HepG2 (cell line): ENCODE results near the gene SSTR5. TPM values are rescaled to one million over a fixed set of nuclear protein-coding genes. Genes with fewer than 3 reads are reported as not detected.

Experiments
- CBFB ChIP-seq: sonication (generic); formaldehyde crosslinking; IDR thresholded peaks from 2 replicates; pipeline ENCODE4 v1.4.0; 2020; ENCODE audit warnings: missing genetic modification reagents
- CENPT ChIP-seq: sonication (generic); formaldehyde crosslinking; IDR thresholded peaks from 2 replicates; pipeline ENCODE4 v1.8.0; 2022; ENCODE audit warnings: low read depth, mild to moderate bottlenecking, moderate library complexity, missing genetic modification reagents
- FOXP1 ChIP-seq, 2 experiments: fragments of 450-650 bp in 1 of 2; IDR thresholded peaks; 2 replicates each; pipeline ENCODE4 v1.6.1; 2017 to 2018; ENCODE audit warnings: antibody characterized with exemption in 1 of 2
- MIXL1 ChIP-seq: IDR thresholded peaks from 2 replicates; pipeline ENCODE4 v1.6.1; 2016
- MXD1 ChIP-seq: sonication (generic); formaldehyde crosslinking; IDR thresholded peaks from 2 replicates; pipeline ENCODE4 v1.4.0; 2020; ENCODE audit warnings: mild to moderate bottlenecking, missing genetic modification reagents
- NR2F6 ChIP-seq, 2 experiments: IDR thresholded peaks; 2 replicates each; pipeline ENCODE4 v1.6.1; 2016; ENCODE audit warnings: antibody characterized with exemption in 1 of 2, mild to moderate bottlenecking in 1 of 2
- PRPF4 ChIP-seq: fragments of 200-400 bp; formaldehyde crosslinking; IDR thresholded peaks from 2 replicates; pipeline ENCODE4 v1.6.1; 2016; ENCODE audit warnings: low read length, low read depth; ENCODE audit not compliant: poor library complexity, severe bottlenecking
- PTBP1 ChIP-seq: fragments of 200-400 bp; formaldehyde crosslinking; IDR thresholded peaks from 2 replicates; pipeline ENCODE4 v1.6.1; 2018; ENCODE audit warnings: low read length, low read depth; ENCODE audit not compliant: poor library complexity, severe bottlenecking
- RARA ChIP-seq: IDR thresholded peaks from 2 replicates; pipeline ENCODE4 v1.6.1; 2016; ENCODE audit warnings: missing genetic modification reagents, missing compliant biosample characterization
- SIN3A ChIP-seq: IDR thresholded peaks from 2 replicates; pipeline ENCODE4 v1.6.1; 2011; ENCODE audit warnings: low read depth, mild to moderate bottlenecking, control low read depth, low read length, borderline replicate concordance
- THAP7 ChIP-seq: sonication (generic); formaldehyde crosslinking; IDR thresholded peaks from 2 replicates; pipeline ENCODE4 v1.8.1; 2023; ENCODE audit warnings: mild to moderate bottlenecking, missing genetic modification reagents
- ZBTB2 ChIP-seq: sonication (generic); formaldehyde crosslinking; IDR thresholded peaks from 2 replicates; pipeline ENCODE4 v1.8.0; 2022; ENCODE audit warnings: low read depth, missing genetic modification reagents
- ZBTB21 ChIP-seq: sonication (generic); formaldehyde crosslinking; IDR thresholded peaks from 2 replicates; pipeline ENCODE4 v1.4.0; 2020; ENCODE audit warnings: missing genetic modification reagents
- ZMYM4 ChIP-seq: sonication (generic); formaldehyde crosslinking; IDR thresholded peaks from 2 replicates; pipeline ENCODE4 v1.8.1; 2023; ENCODE audit warnings: mild to moderate bottlenecking, missing genetic modification reagents
- ZNF367 ChIP-seq: sonication (generic); formaldehyde crosslinking; IDR thresholded peaks from 2 replicates; pipeline ENCODE4 v1.4.0; 2020; ENCODE audit warnings: missing genetic modification reagents, borderline replicate concordance
- ZNF512 ChIP-seq: sonication (generic); formaldehyde crosslinking; IDR thresholded peaks from 2 replicates; pipeline ENCODE4 v1.4.0; 2020; ENCODE audit warnings: mild to moderate bottlenecking, missing genetic modification reagents
- ZSCAN22 ChIP-seq: sonication (generic); formaldehyde crosslinking; IDR thresholded peaks from 2 replicates; pipeline ENCODE4 v1.4.0; 2020; ENCODE audit warnings: mild to moderate bottlenecking, missing genetic modification reagents
- ZSCAN9 ChIP-seq: IDR thresholded peaks from 2 replicates; pipeline ENCODE4 v1.6.1; 2016; ENCODE audit warnings: borderline replicate concordance
- polyA plus RNA-seq, 8 experiments: library from polyadenylated mRNA; depleted of rRNA in 3 of 8; stranded (reverse) in 7 of 8; unstranded in 1 of 8; fragments of >200 nt; fragmentation: Illumina TruSeq in 4 of 8; extraction: Trizol in 4 of 8; gene quantifications; 2 replicates each; pipeline versions ENCODE4 v1.2.1 to v1.2.3, GENCODE V29; 2011 to 2016; ENCODE audit warnings: low read depth in 4 of 8, missing spikeins in 1 of 8, mixed read lengths in 1 of 8; ENCODE audit not compliant: insufficient read depth in 1 of 8
- total RNA-seq, 5 experiments: library from RNA; depleted of rRNA; stranded (reverse); fragments of >200 nt; fragmentation: Illumina TruSeq; extraction: Trizol; gene quantifications; 2 replicates each; pipeline ENCODE4 v1.2.3, GENCODE V29; 2016; ENCODE audit warnings: low read depth in 1 of 5
- TF ChIP-seq, protein P1 (sequence below): sonication (generic); formaldehyde crosslinking; conservative IDR thresholded peaks from 2 replicates; pipeline ENCODE4 v1.4.0; 2020; ENCODE audit warnings: mild to moderate bottlenecking, missing genetic modification reagents, moderate library complexity
- TF ChIP-seq, protein P2 (sequence below): IDR thresholded peaks from 2 replicates; pipeline ENCODE4 v1.6.1; 2012; ENCODE audit warnings: inconsistent platforms

Gene SSTR5
- total and polyA plus RNA-seq, 2 of the 13 experiments (the other 11 are each of a cell fraction or from before 2014, with no cell fraction given) = 0.20 to 0.49 TPM

DNA sequence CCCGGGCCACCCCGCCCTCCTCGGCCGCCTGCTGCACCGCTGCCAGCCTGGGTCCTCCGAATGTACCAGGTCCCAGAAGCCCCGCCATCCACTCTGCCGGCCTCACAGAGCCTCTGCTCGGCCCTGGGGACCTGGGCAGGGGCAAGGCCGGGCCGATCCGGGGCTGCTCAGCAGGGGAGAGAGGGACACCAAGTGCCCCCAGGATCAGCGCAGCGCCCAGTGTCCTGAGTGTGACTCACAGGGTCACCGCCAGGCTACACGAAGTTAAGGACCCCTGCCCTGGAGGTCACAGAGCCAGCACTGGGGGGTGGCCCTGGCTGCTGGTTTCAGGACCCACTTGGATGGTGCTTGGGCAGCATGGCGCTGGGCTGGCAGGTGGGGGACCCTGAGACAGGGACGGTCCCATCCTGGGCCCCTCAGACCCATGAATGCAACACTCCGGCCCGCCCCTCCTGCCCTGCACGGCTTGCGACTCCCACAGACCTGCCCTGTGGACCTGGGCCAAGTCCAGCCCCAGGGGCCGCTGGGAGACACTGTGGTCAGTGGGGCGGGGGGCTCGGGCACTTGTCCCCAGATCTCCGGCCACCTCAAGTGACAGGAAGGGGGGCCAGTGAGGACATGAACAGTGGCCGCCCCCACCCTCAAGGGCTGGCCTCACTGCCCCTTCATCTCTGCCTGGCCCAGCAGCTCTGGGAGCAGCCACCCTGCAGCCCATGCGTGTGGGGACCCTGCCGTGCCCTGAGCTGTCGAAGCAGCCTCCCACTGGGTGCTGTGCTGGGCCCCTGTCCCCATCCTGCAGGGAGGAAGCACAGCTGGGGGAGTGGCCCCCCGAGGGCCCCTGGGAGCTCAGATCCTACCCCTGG is 23.2 kb upstream of the SSTR5 start (continued):
- no peak for TF ChIP-seq ZBTB21 (CRISPR knock-in tag)
- TF ChIP-seq ZSCAN22 = no peak
- TF ChIP-seq THAP7 (CRISPR knock-in tag) = no peak
- no peak for TF ChIP-seq ZSCAN9
- no peak for TF ChIP-seq ZNF512 (CRISPR knock-in tag)
- TF ChIP-seq PTBP1 = no peak
- TF ChIP-seq MXD1 (CRISPR knock-in tag) = no peak
- TF ChIP-seq, protein P1, sequence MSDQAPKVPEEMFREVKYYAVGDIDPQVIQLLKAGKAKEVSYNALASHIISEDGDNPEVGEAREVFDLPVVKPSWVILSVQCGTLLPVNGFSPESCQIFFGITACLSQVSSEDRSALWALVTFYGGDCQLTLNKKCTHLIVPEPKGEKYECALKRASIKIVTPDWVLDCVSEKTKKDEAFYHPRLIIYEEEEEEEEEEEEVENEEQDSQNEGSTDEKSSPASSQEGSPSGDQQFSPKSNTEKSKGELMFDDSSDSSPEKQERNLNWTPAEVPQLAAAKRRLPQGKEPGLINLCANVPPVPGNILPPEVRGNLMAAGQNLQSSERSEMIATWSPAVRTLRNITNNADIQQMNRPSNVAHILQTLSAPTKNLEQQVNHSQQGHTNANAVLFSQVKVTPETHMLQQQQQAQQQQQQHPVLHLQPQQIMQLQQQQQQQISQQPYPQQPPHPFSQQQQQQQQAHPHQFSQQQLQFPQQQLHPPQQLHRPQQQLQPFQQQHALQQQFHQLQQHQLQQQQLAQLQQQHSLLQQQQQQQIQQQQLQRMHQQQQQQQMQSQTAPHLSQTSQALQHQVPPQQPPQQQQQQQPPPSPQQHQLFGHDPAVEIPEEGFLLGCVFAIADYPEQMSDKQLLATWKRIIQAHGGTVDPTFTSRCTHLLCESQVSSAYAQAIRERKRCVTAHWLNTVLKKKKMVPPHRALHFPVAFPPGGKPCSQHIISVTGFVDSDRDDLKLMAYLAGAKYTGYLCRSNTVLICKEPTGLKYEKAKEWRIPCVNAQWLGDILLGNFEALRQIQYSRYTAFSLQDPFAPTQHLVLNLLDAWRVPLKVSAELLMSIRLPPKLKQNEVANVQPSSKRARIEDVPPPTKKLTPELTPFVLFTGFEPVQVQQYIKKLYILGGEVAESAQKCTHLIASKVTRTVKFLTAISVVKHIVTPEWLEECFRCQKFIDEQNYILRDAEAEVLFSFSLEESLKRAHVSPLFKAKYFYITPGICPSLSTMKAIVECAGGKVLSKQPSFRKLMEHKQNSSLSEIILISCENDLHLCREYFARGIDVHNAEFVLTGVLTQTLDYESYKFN (CRISPR knock-in tag) = peak; percentile 43; the same call in 1 of the 2 replicates
- TF ChIP-seq RARA = 0 out of 2 replicates have a peak, but pooled peaks have one; percentile 21
- TF ChIP-seq CBFB (CRISPR knock-in tag) = no peak
- no peak for TF ChIP-seq SIN3A
- TF ChIP-seq CENPT (CRISPR knock-in tag) = no peak
- no peak for TF ChIP-seq ZNF367
- TF ChIP-seq, protein P2, sequence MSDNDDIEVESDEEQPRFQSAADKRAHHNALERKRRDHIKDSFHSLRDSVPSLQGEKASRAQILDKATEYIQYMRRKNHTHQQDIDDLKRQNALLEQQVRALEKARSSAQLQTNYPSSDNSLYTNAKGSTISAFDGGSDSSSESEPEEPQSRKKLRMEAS = 0 out of 2 replicates have a peak, but pooled peaks have one; percentile 39
- TF ChIP-seq ZMYM4 = no peak
- 0 out of 2 replicates have a peak, but pooled peaks have one; percentile 17 for TF ChIP-seq NR2F6 (IDR thresholded peaks at IDR 0.05)
- no peak for TF ChIP-seq NR2F6 (CRISPR knock-in tag; IDR thresholded peaks at IDR 0.05)
- no peak for TF ChIP-seq PRPF4
- TF ChIP-seq ZBTB2 (CRISPR knock-in tag) = no peak
- TF ChIP-seq FOXP1 (IDR thresholded peaks at IDR 0.05) = no peak
- TF ChIP-seq FOXP1 (CRISPR knock-in tag; IDR thresholded peaks at IDR 0.05) = no peak
- no peak for TF ChIP-seq MIXL1
